Endothelial cell of umbilical vein (primary cell): ENCODE results near the gene NLGN1. TPM values are rescaled to one million over a fixed set of nuclear protein-coding genes. Genes with fewer than 3 reads are reported as not detected.

Experiments
- BruUV-seq: library from RNA; stranded (reverse); fragments of 400-500 nt; replicated peaks from 2 replicates; lab custom pipeline; 2021; lab: Mats Ljungman, UMichigan
- CTCF ChIA-PET: fragments of 300-600, 350-600 bp; sonication (Branson Sonifier 250); formaldehyde crosslinking; loops from one replicate; lab custom pipeline; 2021; ENCODE audit warnings: antibody characterized with exemption, inconsistent platforms; lab: Charles Lee
- POLR2A ChIA-PET: fragments of 300-600, 350-600 bp; sonication (Branson Sonifier 250); formaldehyde crosslinking; loops from one replicate; lab custom pipeline; 2021; ENCODE audit warnings: antibody characterized with exemption, inconsistent platforms; lab: Charles Lee
- DNase-seq: peaks from one replicate; pipeline ENCODE4 v3.0.0-alpha.2; 2011; ENCODE audit warnings: low read depth, low spot score
- FAIRE-seq: peaks from 2 replicates; lab custom pipeline; 2011; peaks lifted over from hg19 to GRCh38; lab: Jason Lieb, UNC
- H2AFZ ChIP-seq: 2 replicates; pipeline ENCODE4 v1.6.0; 2012; ENCODE audit warnings: low read depth, low read length, control low read depth, inconsistent platforms
- H3K27ac ChIP-seq: 2 replicates; pipeline ENCODE4 v1.5.1; 2011; ENCODE audit warnings: low read depth, mild to moderate bottlenecking, control low read depth, low read length, moderate library complexity; ENCODE audit not compliant: insufficient read depth
- H3K27me3 ChIP-seq, 2 experiments: 2 replicates each; pipeline versions ENCODE4 v1.6.0 to v1.6.1; 2011; ENCODE audit warnings: low read length in 2 of 2, mixed read lengths in 1 of 2; ENCODE audit not compliant: control insufficient read depth in 2 of 2, insufficient read depth in 2 of 2
- H3K36me3 ChIP-seq, 2 experiments: 2 replicates in 1 of 2; 3 replicates in 1 of 2; pipeline ENCODE4 v1.5.1; 2011; ENCODE audit warnings: low read length in 2 of 2, mild to moderate bottlenecking in 1 of 2, moderate library complexity in 1 of 2; ENCODE audit not compliant: control insufficient read depth in 2 of 2, insufficient read depth in 2 of 2; ENCODE audit errors: extremely low read depth in 1 of 2
- H3K4me1 ChIP-seq: 3 replicates; pipeline ENCODE4 v1.5.1; 2011; ENCODE audit warnings: mild to moderate bottlenecking, low read length; ENCODE audit not compliant: control insufficient read depth, insufficient read depth; ENCODE audit errors: extremely low read depth
- H3K4me2 ChIP-seq: 2 replicates; pipeline ENCODE4 v1.6.1; 2011; ENCODE audit warnings: low read length, control low read depth, mixed read lengths; ENCODE audit not compliant: insufficient read depth
- H3K4me3 ChIP-seq, 3 experiments: fragments of 200-600 bp in 1 of 3; sonication (generic), shearing (Covaris generic) in 1 of 3; replicated peaks in 1 of 3; 2 replicates each; pipeline ENCODE4 v1.5.1; 2011 to 2016; ENCODE audit warnings: control low read depth in 3 of 3, low read length in 3 of 3, mild to moderate bottlenecking in 2 of 3, inconsistent platforms in 1 of 3, low read depth in 1 of 3, moderate library complexity in 1 of 3; ENCODE audit not compliant: insufficient read depth in 1 of 3
- H3K79me2 ChIP-seq: 2 replicates; pipeline ENCODE4 v1.6.0; 2012; ENCODE audit warnings: low read length, inconsistent platforms; ENCODE audit not compliant: control insufficient read depth, insufficient read depth
- H3K9ac ChIP-seq: replicated peaks from 2 replicates; pipeline ENCODE3; 2011; ENCODE audit warnings: low read length, control low read depth; ENCODE audit not compliant: insufficient read depth; ENCODE audit errors: extremely low read depth
- H3K9me1 ChIP-seq: replicated peaks from 3 replicates; pipeline ENCODE4 v1.6.0; 2011; ENCODE audit warnings: mild to moderate bottlenecking, low read length; ENCODE audit not compliant: control insufficient read depth, insufficient read depth; ENCODE audit errors: extremely low read depth
- H3K9me3 ChIP-seq: replicated peaks from 2 replicates; pipeline ENCODE4 v1.5.1; 2012; ENCODE audit warnings: low read length, inconsistent platforms; ENCODE audit not compliant: control insufficient read depth, insufficient read depth
- H4K20me1 ChIP-seq: replicated peaks from 2 replicates; pipeline ENCODE3; 2011; ENCODE audit warnings: mild to moderate bottlenecking, low read length; ENCODE audit not compliant: control insufficient read depth, insufficient read depth; ENCODE audit errors: extremely low read depth
- EZH2 ChIP-seq: IDR thresholded peaks from 2 replicates; pipeline ENCODE4 v1.6.1; 2012; ENCODE audit warnings: borderline replicate concordance, low read depth, mild to moderate bottlenecking, moderate library complexity, low read length, inconsistent platforms; ENCODE audit not compliant: severe bottlenecking
- FOS ChIP-seq: IDR thresholded peaks from 2 replicates; pipeline ENCODE4 v1.6.1; 2011; ENCODE audit warnings: mild to moderate bottlenecking, low read length, moderate library complexity, borderline replicate concordance; ENCODE audit not compliant: insufficient read depth
- GATA2 ChIP-seq: IDR thresholded peaks from 2 replicates; pipeline ENCODE4 v1.7.0; 2011; ENCODE audit warnings: low read depth, mild to moderate bottlenecking, moderate library complexity, mixed read lengths, low read length; ENCODE audit not compliant: insufficient read length, insufficient read depth
- JUN ChIP-seq: IDR thresholded peaks from 2 replicates; pipeline ENCODE4 v1.6.1; 2011; ENCODE audit warnings: borderline replicate concordance, low read depth; ENCODE audit not compliant: insufficient read length, insufficient read depth
- MYC ChIP-seq: IDR thresholded peaks from one replicate; pipeline ENCODE4 v1.6.1; 2011; ENCODE audit warnings: mild to moderate bottlenecking, low read depth, low read length
- POLR2A ChIP-seq: IDR thresholded peaks from 2 replicates; pipeline ENCODE4 v1.6.1; 2012; ENCODE audit warnings: low read depth, mild to moderate bottlenecking, control low read depth, low read length
- POLR2AphosphoS5 ChIP-seq: IDR thresholded peaks from 2 replicates; pipeline ENCODE4 v1.6.1; 2012; ENCODE audit warnings: low read depth, mild to moderate bottlenecking, control low read depth, low read length, moderate library complexity; ENCODE audit not compliant: insufficient read depth
- dilution Hi-C: fragments of 300-500 bp; cut with MboI; formaldehyde crosslinking; loops from one replicate; pipeline ENCODE4 v1.15.0; 2019; ENCODE audit warnings: low sequenced_read_pairs; ENCODE audit not compliant: extremely low pct_ligation_motif_present
- intact Hi-C: fragments of 100-400 bp; cut with micrococcal nuclease; formaldehyde crosslinking; loops from one replicate; pipeline ENCODE4 v1.10.0; 2022
- polyA plus RNA-seq, 4 experiments: library from polyadenylated mRNA; depleted of rRNA in 3 of 4; stranded (reverse) in 3 of 4; unstranded in 1 of 4; fragments of >200 nt; gene quantifications; 2 replicates each; pipeline versions ENCODE4 v1.2.1 to v1.2.3, GENCODE V29; 2011 to 2012; ENCODE audit warnings: missing spikeins in 1 of 4
- total RNA-seq: library from RNA; stranded (reverse); gene quantifications from 2 replicates; pipeline ENCODE4 v1.2.3, GENCODE V29; 2021
- TF ChIP-seq, protein P1 (sequence below), 2 donors: IDR thresholded peaks; 1 replicate in 1 of 2; 2 replicates in 1 of 2; pipeline ENCODE4 v1.5.1; 2011; ENCODE audit warnings: low read length in 2 of 2, mild to moderate bottlenecking in 2 of 2, moderate library complexity in 2 of 2, control low read depth in 1 of 2, inconsistent platforms in 1 of 2, low read depth in 1 of 2; ENCODE audit not compliant: insufficient read depth in 1 of 2; ENCODE audit errors: extremely low read depth in 1 of 2
- TF ChIP-seq, protein P2 (sequence below): IDR thresholded peaks from 2 replicates; pipeline ENCODE4 v1.6.1; 2011; ENCODE audit not compliant: insufficient read depth, insufficient read length

NLGN1 gene
- total and polyA plus RNA-seq, 2 donors (not counting 3 experiments of a cell fraction or from before 2014, with no cell fraction given), result 7.9 to 16.3 TPM

DNA sequence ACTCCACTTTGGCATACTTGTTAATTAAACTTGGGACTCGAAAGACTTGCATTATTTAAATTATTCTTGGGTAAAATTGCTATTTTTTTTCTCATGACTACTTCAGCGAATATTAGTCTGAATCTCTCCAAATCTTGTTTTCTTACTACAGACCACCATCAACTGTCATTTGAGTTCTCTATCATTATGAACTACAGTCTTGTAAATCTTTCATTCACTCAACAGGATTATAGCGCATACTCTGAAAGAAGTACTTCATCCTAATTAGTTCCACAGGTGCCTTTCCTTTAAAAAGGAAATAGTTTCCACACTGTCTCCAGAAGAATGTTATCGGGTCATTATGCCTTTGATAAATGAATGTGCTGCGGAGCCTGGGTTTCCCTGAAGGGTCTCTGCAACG, 149.5 kb downstream of the NLGN1 start:
- DNase-seq (no peak), FAIRE-seq (no peak)
- Histone ChIP-seq H2AFZ (no peak overlapping the region), H3K9ac (no peak overlapping the region), H3K4me2 (no peak overlapping the region), H3K4me3 (no peak overlapping the region), H3K36me3 (no peaks in the 10 kb centered on the region), H3K27ac (no peak overlapping the region), H3K4me1 (no peaks in the 10 kb centered on the region), H3K27me3 (no peaks in the 10 kb centered on the region), H3K79me2 (no peaks in the 10 kb centered on the region), H3K9me3 (no peaks in the 10 kb centered on the region), H3K9me1 (no peaks in the 10 kb centered on the region), H4K20me1 (no peaks in the 10 kb centered on the region)
- dilution Hi-C loops (no loop called here), intact Hi-C loops (no loop called here)
- CTCF ChIA-PET, result no interaction called here
- POLR2A ChIA-PET, result no interaction called here
- TF ChIP-seq, protein P1, sequence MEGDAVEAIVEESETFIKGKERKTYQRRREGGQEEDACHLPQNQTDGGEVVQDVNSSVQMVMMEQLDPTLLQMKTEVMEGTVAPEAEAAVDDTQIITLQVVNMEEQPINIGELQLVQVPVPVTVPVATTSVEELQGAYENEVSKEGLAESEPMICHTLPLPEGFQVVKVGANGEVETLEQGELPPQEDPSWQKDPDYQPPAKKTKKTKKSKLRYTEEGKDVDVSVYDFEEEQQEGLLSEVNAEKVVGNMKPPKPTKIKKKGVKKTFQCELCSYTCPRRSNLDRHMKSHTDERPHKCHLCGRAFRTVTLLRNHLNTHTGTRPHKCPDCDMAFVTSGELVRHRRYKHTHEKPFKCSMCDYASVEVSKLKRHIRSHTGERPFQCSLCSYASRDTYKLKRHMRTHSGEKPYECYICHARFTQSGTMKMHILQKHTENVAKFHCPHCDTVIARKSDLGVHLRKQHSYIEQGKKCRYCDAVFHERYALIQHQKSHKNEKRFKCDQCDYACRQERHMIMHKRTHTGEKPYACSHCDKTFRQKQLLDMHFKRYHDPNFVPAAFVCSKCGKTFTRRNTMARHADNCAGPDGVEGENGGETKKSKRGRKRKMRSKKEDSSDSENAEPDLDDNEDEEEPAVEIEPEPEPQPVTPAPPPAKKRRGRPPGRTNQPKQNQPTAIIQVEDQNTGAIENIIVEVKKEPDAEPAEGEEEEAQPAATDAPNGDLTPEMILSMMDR (IDR thresholded peaks at IDR 0.05; ENCODE audit: extremely low read depth in 1 of 2, insufficient read depth in 1 of 2, low read depth in 1 of 2, low read length in 2 of 2), result no peak
- TF ChIP-seq GATA2 (no peak), EZH2 (no peak), FOS (no peak), POLR2AphosphoS5 (no peak), MYC (no peak), JUN (no peak), POLR2A (no peak)
- TF ChIP-seq, protein P2, sequence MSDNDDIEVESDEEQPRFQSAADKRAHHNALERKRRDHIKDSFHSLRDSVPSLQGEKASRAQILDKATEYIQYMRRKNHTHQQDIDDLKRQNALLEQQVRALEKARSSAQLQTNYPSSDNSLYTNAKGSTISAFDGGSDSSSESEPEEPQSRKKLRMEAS, result no peak
- no TSS peak for BruUV-seq
